ENCODE measurements around the gene SYNGR1.
A peak's percentile ranks its signal among the peaks of the same experiment; 100 is the strongest.
"Not testable (repeated sequence)": the region's sequence is repeated elsewhere in the genome, so short reads cannot be mapped to it uniquely, and the experiment has no call there.

The SYNGR1 gene

GRCh38 chr22:39316440-39317083 is 33.2 kb upstream of the SYNGR1 start:
- peak in 47 of 56 donors; percentile 16 to 76 (median 48) for DNase-seq

- DNase-seq, result no peak
Measured at GRCh38 chr22:39317084-39317774, 32.6 kb upstream of the SYNGR1 start.

- DNase-seq, result peak in 1 of 56 donors; percentile 34
Measured at GRCh38 chr22:39317775-39318506, 31.9 kb upstream of the SYNGR1 start.

- DNase-seq, result peak in 15 of 56 donors; percentile 35 to 81 (median 56)
Measured at GRCh38 chr22:39318507-39319283, 31.1 kb upstream of the SYNGR1 start.

GRCh38 chr22:39319284-39320022 is 30.3 kb upstream of the SYNGR1 start, which contains the start of gene RPL3:
Gene RPL3, minus strand, starts transcription at chr22:39319623. Its CDS starts 26 bp downstream, at chr22:39319597.
- peak; percentile 55 to 98 (median 94) for DNase-seq

- DNase-seq, result not testable (repeated sequence)
Measured at GRCh38 chr22:39320616-39321029, 29.2 kb upstream of the SYNGR1 start.

GRCh38 chr22:39325392-39325932 is 24.3 kb upstream of the SYNGR1 start:
- no peak for DNase-seq

GRCh38 chr22:39327995-39328754 is 21.6 kb upstream of the SYNGR1 start:
- no peak for DNase-seq

GRCh38 chr22:39330553-39330952 is 19.2 kb upstream of the SYNGR1 start:
- DNase-seq, result not testable (repeated sequence)

- DNase-seq, result peak in 4 of 56 donors; percentile 12 to 33 (median 21)
Measured at GRCh38 chr22:39332441-39333064, 17.2 kb upstream of the SYNGR1 start.

- DNase-seq, result no peak
Measured at GRCh38 chr22:39336411-39336810, 13.4 kb upstream of the SYNGR1 start.

- not testable (repeated sequence) for DNase-seq
Measured at GRCh38 chr22:39339775-39340174, 10.0 kb upstream of the SYNGR1 start.

GRCh38 chr22:39341179-39341578 is 8.6 kb upstream of the SYNGR1 start:
- no peak for DNase-seq

GRCh38 chr22:39343259-39344045 is 6.3 kb upstream of the SYNGR1 start:
- peak in 41 of 56 donors; percentile 9 to 78 (median 40) for DNase-seq

GRCh38 chr22:39344046-39344390 is 5.8 kb upstream of the SYNGR1 start:
- DNase-seq, result no peak

GRCh38 chr22:39345231-39345630 is 4.6 kb upstream of the SYNGR1 start:
- no peak for DNase-seq

GRCh38 chr22:39348909-39349505 is 784 bp upstream of the SYNGR1 start:
- DNase-seq, result peak in 34 of 56 donors; percentile 14 to 77 (median 47)

- DNase-seq, result peak in 36 of 56 donors; percentile 20 to 77 (median 48)
Measured at GRCh38 chr22:39349506-39349966, 255 bp upstream of the SYNGR1 start.

All from nucleus accumbens (tissue), 56 donors.